H9 (cell line): ENCODE results near the gene MISP3. TPM values are rescaled to one million over a fixed set of nuclear protein-coding genes. Genes with fewer than 3 reads are reported as not detected.
A peak's percentile ranks its signal among the peaks of the same experiment; 100 is the strongest.

ENCODE experiments used
- DNase-seq: peaks from one replicate; pipeline ENCODE4 v3.0.0-alpha.2; 2017
- H2AFZ ChIP-seq: one replicate; pipeline ENCODE4 v1.6.1; 2013; ENCODE audit warnings: mild to moderate bottlenecking, low read length, control low read depth, moderate library complexity
- H2AK5ac ChIP-seq: 2 replicates; pipeline ENCODE4 v1.6.1; 2013; ENCODE audit warnings: low read length, control low read depth, mixed read lengths; ENCODE audit not compliant: insufficient read length
- H2BK120ac ChIP-seq: one replicate; pipeline ENCODE4 v1.6.1; 2013; ENCODE audit warnings: low read depth, mild to moderate bottlenecking, low read length, control low read depth, inconsistent platforms; ENCODE audit not compliant: poor library complexity, severe bottlenecking
- H2BK12ac ChIP-seq: 2 replicates; pipeline ENCODE4 v1.6.1; 2013; ENCODE audit warnings: low read length, control low read depth, mixed read lengths, low read depth; ENCODE audit not compliant: insufficient read length
- H2BK15ac ChIP-seq: 2 replicates; pipeline ENCODE4 v1.6.1; 2013; ENCODE audit warnings: low read depth, low read length, control low read depth
- H2BK20ac ChIP-seq: one replicate; pipeline ENCODE4 v1.6.1; 2013; ENCODE audit warnings: low read depth, mild to moderate bottlenecking, low read length, control low read depth, inconsistent platforms; ENCODE audit not compliant: poor library complexity, severe bottlenecking
- H2BK5ac ChIP-seq: 2 replicates; pipeline ENCODE4 v1.6.1; 2013; ENCODE audit warnings: low read length, control low read depth, mixed read lengths; ENCODE audit not compliant: insufficient read length
- H3K14ac ChIP-seq: 2 replicates; pipeline ENCODE4 v1.6.1; 2013; ENCODE audit warnings: low read length, control low read depth; ENCODE audit not compliant: insufficient read depth
- H3K18ac ChIP-seq: 2 replicates; pipeline ENCODE4 v1.6.1; 2013; ENCODE audit warnings: low read depth, mild to moderate bottlenecking, mixed read lengths, low read length, control low read depth; ENCODE audit not compliant: insufficient read length
- H3K23ac ChIP-seq: 2 replicates; pipeline ENCODE4 v1.6.1; 2013; ENCODE audit warnings: low read length, control low read depth, mixed read lengths, low read depth; ENCODE audit not compliant: insufficient read length
- H3K23me2 ChIP-seq: 2 replicates; pipeline ENCODE4 v1.6.1; 2013; ENCODE audit warnings: low read depth, mild to moderate bottlenecking, mixed read lengths, low read length, control low read depth; ENCODE audit not compliant: insufficient read length, poor library complexity, severe bottlenecking
- H3K27ac ChIP-seq: 2 replicates; pipeline ENCODE4 v1.5.1; 2013; ENCODE audit warnings: low read length, control low read depth, mixed read lengths, low read depth; ENCODE audit not compliant: insufficient read length
- H3K27me3 ChIP-seq: 2 replicates; pipeline ENCODE4 v1.6.1; 2013; ENCODE audit warnings: low read length, control low read depth, inconsistent platforms; ENCODE audit not compliant: insufficient read depth
- H3K4ac ChIP-seq: 2 replicates; pipeline ENCODE4 v1.6.1; 2013; ENCODE audit warnings: low read depth, mild to moderate bottlenecking, control low read depth, inconsistent platforms, low read length, moderate library complexity
- H3K4me1 ChIP-seq: 2 replicates; pipeline ENCODE4 v1.6.1; 2013; ENCODE audit warnings: low read length, control low read depth, inconsistent platforms; ENCODE audit not compliant: insufficient read depth
- H3K4me2 ChIP-seq: 2 replicates; pipeline ENCODE4 v1.6.1; 2013; ENCODE audit warnings: low read length, control low read depth, mixed read lengths; ENCODE audit not compliant: insufficient read length, insufficient read depth
- H3K56ac ChIP-seq: 2 replicates; pipeline ENCODE4 v1.6.1; 2013; ENCODE audit warnings: low read depth, mild to moderate bottlenecking, mixed read lengths, low read length, control low read depth; ENCODE audit not compliant: insufficient read length
- H3K79me1 ChIP-seq: 2 replicates; pipeline ENCODE4 v1.6.1; 2013; ENCODE audit warnings: low read depth, mild to moderate bottlenecking, moderate library complexity, low read length, control low read depth, inconsistent platforms; ENCODE audit not compliant: insufficient read depth, poor library complexity, severe bottlenecking
- H3K79me2 ChIP-seq: 2 replicates; pipeline ENCODE4 v1.6.1; 2013; ENCODE audit warnings: low read length, control low read depth, inconsistent platforms; ENCODE audit not compliant: insufficient read depth
- H3K9ac ChIP-seq: 2 replicates; pipeline ENCODE4 v1.6.1; 2013; ENCODE audit warnings: low read length, control low read depth, mixed read lengths; ENCODE audit not compliant: insufficient read length; ENCODE audit errors: extremely low read depth
- H3K9me3 ChIP-seq: one replicate; pipeline ENCODE4 v1.6.1; 2013; ENCODE audit warnings: low read depth, low read length, inconsistent platforms; ENCODE audit not compliant: control insufficient read depth
- H3T11ph ChIP-seq: one replicate; pipeline ENCODE4 v1.6.1; 2013; ENCODE audit warnings: mild to moderate bottlenecking, low read length, control low read depth, inconsistent platforms
- H4K20me1 ChIP-seq: one replicate; pipeline ENCODE4 v1.6.1; 2013; ENCODE audit not compliant: control insufficient read depth, insufficient read length, insufficient read depth
- H4K5ac ChIP-seq: 2 replicates; pipeline ENCODE4 v1.6.1; 2013; ENCODE audit warnings: low read depth, mild to moderate bottlenecking, mixed read lengths, low read length, control low read depth; ENCODE audit not compliant: insufficient read length
- H4K8ac ChIP-seq: replicated peaks from 2 replicates; pipeline ENCODE4 v1.6.1; 2013; ENCODE audit warnings: low read length, control low read depth, mixed read lengths, low read depth; ENCODE audit not compliant: insufficient read length
- H4K91ac ChIP-seq: 2 replicates; pipeline ENCODE4 v1.6.1; 2013; ENCODE audit warnings: low read depth, mild to moderate bottlenecking, moderate library complexity, mixed read lengths, low read length, control low read depth; ENCODE audit not compliant: insufficient read length
- H3K27ac Mint-ChIP-seq, 3 experiments: 2 replicates in 2 of 3; 3 replicates in 1 of 3; pipeline ENCODE4 v1.8.0; 2020 to 2021; ENCODE audit warnings: mixed read lengths in 3 of 3, mild to moderate bottlenecking in 1 of 3, moderate library complexity in 1 of 3
- H3K27me3 Mint-ChIP-seq: 2 replicates; pipeline ENCODE4 v1.8.0; 2021; ENCODE audit warnings: low read depth, mild to moderate bottlenecking, moderate library complexity, mixed read lengths
- H3K36me3 Mint-ChIP-seq, 3 experiments: 2 replicates in 2 of 3; 3 replicates in 1 of 3; pipeline ENCODE4 v1.8.0; 2020 to 2021; ENCODE audit warnings: low read depth in 3 of 3, mixed read lengths in 3 of 3; ENCODE audit not compliant: insufficient read depth in 1 of 3
- H3K4me1 Mint-ChIP-seq, 2 experiments: 2 replicates each; pipeline ENCODE4 v1.8.0; 2020; ENCODE audit warnings: mixed read lengths in 2 of 2
- H3K4me3 Mint-ChIP-seq, 2 experiments: 2 replicates in 1 of 2; 3 replicates in 1 of 2; pipeline ENCODE4 v1.8.0; 2020 to 2021; ENCODE audit warnings: mild to moderate bottlenecking in 2 of 2, mixed read lengths in 2 of 2, moderate library complexity in 1 of 2
- H3K9me3 Mint-ChIP-seq, 2 experiments: 2 replicates in 1 of 2; 3 replicates in 1 of 2; pipeline ENCODE4 v1.8.0; 2020; ENCODE audit warnings: mild to moderate bottlenecking in 2 of 2, mixed read lengths in 2 of 2, moderate library complexity in 1 of 2
- CTCF ChIP-seq: fragments of 200-600 bp; sonication (generic); conservative IDR thresholded peaks from 3 replicates; pipeline ENCODE4 v1.8.0; 2021; ENCODE audit warnings: antibody characterized with exemption, mild to moderate bottlenecking
- WGBS: extraction: QIAGEN DNeasy Blood & Tissue Kit; methylation state at CpG from one replicate; pipeline ENCODE4 v1.1.7; 2013; ENCODE audit warnings: missing lambda C conversion rate, low lambda C conversion rate, mixed read lengths; ENCODE audit not compliant: insufficient read length; ENCODE audit errors: extremely low coverage; 5-methylcytosine and 5-hydroxymethylcytosine counted together
- total RNA-seq: library from RNA; stranded (reverse); gene quantifications from 2 replicates; pipeline ENCODE4 v1.2.1, GENCODE V29; 2021

Gene MISP3
- total RNA-seq, 1 experiment from 2014 or later, result 0.26 TPM

- peaks cover 23% of the 10 kb centered on the region for H3K27me3 Mint-ChIP-seq
- Histone ChIP-seq H3K4me1 (no peaks in the 10 kb centered on the region; the same call in 1 of the 2 replicates), H3K56ac (no peak overlapping the region), H4K8ac (no peak overlapping the region), H2BK20ac (no peak overlapping the region), H3K79me2 (no peaks in the 10 kb centered on the region), H3K4ac (no peak overlapping the region), H4K20me1 (no peaks in the 10 kb centered on the region), H3K27ac (no peak overlapping the region), H2BK5ac (no peak overlapping the region), H2BK12ac (no peak overlapping the region), H3K9ac (peak overlapping the region; percentile 52), H3K27me3 (no peaks in the 10 kb centered on the region), H4K5ac (no peak overlapping the region), H2AK5ac (no peak overlapping the region), H2BK15ac (no peak overlapping the region), H3K18ac (no peak overlapping the region), H3K23me2 (peaks cover 9% of the 10 kb centered on the region), H3K23ac (no peak overlapping the region), H3K9me3 (no peaks in the 10 kb centered on the region), H3K14ac (peak overlapping the region; percentile 21; the same call in 1 of the 2 replicates), H4K91ac (no peak overlapping the region), H3K79me1 (no peaks in the 10 kb centered on the region), H2BK120ac (no peak overlapping the region), H3K4me2 (peak overlapping the region; percentile 76), H2AFZ (peak overlapping the region; percentile 23), H3T11ph (no peak overlapping the region)
- peak overlapping the region in 2 of 3 experiments; percentile 86 to 94; a peak in 5 of 7 replicates for H3K27ac Mint-ChIP-seq
- H3K36me3 Mint-ChIP-seq, result no peaks in the 10 kb centered on the region; a peak in 1 of 7 replicates
- no peaks in the 10 kb centered on the region for H3K9me3 Mint-ChIP-seq
- peak overlapping the region; percentile 89 to 95 for H3K4me3 Mint-ChIP-seq
- DNase-seq, result peak; percentile 98
- no peak for TF ChIP-seq CTCF
- H3K4me1 Mint-ChIP-seq, result peaks cover 6 to 7% of the 10 kb centered on the region in 2 experiments; a peak in 3 of 4 replicates
- no CpG with 5 or more reads among the region's 50 CpGs for WGBS
Observed at GRCh38 chr19:14080887-14081796, 8.6 kb downstream of the MISP3 start.
